SKM-1 (cell line): ENCODE measurements around the gene CREBL2.
"Not testable (repeated sequence)": the region's sequence is repeated elsewhere in the genome, so short reads cannot be mapped to it uniquely, and the experiment has no call there.

Experiments used
- DNase-seq: peaks from one replicate; lab custom pipeline; 2025; ENCODE audit not compliant: unreplicated experiment; lab: John Stamatoyannopoulos, UW

The CREBL2 gene, protein sequence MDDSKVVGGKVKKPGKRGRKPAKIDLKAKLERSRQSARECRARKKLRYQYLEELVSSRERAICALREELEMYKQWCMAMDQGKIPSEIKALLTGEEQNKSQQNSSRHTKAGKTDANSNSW

DNA sequence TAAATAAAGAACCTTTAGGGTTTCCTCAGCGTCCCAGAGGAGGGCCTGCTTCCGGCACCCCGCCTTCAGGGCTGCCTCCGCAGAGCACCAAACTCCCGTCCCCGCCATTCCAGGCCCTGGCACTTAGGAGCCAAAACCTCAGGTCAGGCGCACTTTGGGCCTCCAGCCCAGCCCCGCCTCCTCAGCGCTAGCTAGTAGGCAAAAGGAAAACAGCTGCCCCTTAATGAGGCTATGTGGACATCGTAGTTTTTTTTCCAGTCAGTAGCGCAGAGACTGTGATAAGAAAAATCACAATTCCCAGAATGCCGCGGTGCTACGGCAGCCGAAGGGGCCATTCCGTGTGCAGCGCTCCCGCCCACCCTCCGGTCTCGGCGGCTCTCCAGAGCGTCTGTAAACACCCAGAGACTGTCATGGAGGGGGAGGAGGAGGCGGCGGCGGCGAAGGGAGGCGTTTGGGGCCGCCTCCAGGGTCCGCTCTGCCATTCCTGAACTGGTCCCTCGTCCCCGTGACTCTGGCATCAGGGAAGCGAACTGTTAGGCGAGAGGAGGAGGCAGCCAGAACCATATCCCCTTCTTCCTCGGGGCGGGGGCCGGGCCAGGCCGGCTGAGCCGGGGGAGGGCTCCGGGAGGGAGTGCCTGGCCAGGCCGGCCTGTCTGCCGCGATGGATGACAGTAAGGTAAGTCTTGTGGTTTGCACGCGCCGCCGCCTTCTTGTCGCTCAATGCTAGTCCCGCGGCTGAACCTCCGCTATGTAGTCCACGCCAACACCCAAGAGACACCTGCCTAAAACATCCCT is at the start of gene CREBL2:
TSS of gene CREBL2 (plus strand) at position 365 of the 795 bp plus-strand sequence. CDS start at position 662, 297 bp downstream.
- no peak for DNase-seq

DNA sequence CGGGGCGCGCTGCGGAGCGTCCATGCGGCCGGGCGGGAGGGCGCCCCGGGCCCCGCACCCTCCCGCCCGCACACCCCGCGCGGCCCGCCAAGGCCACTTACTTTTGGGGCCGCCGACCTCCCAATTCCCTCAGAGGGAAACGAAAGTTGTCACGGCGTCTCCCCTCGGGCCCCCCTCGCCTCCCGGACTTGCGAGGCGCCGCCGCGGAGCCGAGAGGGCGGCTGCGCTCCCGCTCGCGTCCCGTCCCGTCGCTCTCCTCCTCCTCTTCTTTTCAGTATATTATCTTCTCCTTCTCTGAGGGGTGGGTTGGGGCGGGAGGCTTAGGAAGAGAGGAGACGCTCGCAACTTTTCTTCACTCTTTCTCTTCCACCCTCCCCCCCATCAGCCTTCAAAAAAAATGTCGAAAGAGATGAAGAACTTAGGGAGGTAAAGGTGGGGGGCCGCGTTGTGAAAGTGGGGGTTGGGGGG is 49.6 kb upstream of the CREBL2 start:
- DNase-seq = no peak

DNA sequence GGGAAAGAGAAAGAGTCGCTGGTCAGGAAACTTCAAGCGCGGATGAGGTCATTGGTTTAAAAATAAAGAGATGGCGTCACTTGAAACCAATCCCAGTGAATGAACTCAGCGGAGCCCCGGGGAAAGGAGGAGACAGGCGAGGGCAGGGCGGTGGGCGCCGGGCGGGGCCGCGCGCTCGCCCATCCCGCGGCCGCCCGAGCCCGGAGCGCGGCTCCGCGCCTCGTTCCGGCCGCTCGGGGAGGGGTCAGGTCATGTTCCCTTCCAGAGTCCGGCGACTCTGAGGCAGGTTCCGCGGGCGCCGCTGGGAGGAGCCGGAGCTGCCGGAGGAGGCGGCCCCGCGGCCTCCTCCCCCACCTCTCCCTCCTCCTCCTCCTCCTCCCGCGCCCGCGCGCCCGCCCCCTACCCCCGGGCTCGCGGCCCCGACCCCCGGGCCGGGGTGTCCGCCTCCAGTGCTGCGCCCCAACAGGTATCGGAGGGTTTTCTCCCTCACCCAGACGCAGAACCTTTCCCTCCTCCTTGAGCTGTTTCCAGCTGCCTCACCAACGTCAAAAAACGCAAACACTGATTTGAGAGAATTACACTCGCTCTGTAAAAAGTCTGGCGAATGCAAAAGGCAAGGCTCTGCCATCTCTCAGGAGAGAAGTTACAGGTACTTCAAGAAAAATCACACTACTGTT is 49.0 kb upstream of the CREBL2 start, which contains the start of gene DUSP16:
TSS of gene DUSP16 (minus strand) at position 279 of the 677 bp plus-strand sequence. CDS start 41,765 bp downstream, outside the sequence.
- peak; percentile 67 for DNase-seq

DNA sequence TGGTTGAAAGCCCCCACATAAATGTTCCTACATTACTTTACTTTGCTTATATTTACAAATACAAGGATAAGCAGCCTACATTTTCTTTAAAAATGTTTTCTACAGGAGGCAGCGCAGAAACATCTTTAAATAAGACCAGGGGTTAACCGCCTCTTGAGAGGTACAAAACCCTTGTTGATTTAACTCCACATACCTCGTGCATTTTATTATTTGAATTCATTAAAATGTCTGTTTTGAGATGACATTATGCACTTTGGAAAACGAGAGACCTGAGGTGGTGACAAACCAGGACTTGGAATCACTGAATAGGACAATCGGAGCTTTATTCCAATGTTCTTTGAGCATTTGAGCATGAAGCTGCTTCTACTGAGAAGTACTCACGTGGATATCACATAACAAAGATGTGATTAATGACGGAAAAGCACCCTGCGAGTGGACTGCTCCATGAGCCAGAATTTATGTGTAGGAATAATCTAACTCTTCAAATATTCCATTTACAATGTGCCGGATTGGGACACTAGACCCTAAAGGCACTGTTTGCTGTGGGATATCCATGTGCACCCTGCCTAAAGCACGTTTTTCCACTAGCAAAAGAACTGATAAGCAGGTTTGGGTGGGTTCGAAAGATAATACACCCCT is 48.3 kb upstream of the CREBL2 start:
- no peak for DNase-seq

DNA sequence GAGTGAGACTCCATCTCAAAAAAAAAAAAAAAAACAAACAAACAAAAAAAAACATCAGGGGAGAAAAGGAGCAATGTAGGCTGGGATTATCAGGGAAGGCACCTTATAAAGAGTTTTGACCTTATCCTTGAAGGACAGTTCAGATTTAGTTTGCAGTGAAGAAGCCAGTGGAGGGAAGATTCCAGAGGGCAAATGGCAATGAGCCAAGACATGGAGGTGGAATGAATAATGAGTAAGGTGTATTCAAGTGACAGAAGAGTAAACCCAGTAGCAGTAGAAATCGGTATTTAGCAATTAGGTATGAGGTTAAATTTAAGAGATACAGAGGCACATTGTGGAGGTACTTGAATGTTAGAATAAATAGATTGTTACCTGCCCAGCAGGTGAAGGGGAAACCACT is 46.8 kb upstream of the CREBL2 start:
- no peak for DNase-seq

DNA sequence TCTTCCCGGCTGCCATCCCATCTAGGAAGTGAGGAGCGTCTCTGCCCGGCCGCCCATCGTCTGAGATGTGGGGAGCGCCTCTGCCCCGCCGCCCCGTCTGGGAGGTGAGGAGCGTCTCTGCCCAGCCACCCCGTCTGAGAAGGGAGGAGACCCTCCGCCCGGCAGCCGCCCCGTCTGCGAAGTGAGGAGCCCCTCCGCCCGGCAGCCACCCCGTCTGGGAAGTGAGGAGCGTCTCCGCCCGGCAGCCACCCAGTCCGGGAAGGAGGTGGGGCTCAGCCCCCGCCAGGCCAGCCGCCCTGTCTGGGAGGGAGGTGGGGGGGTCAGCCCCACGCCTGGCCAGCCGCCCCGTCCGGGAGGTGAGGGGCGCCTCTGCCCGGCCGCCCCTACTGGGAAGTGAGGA is 45.7 kb upstream of the CREBL2 start:
- DNase-seq = not testable (repeated sequence)

DNA sequence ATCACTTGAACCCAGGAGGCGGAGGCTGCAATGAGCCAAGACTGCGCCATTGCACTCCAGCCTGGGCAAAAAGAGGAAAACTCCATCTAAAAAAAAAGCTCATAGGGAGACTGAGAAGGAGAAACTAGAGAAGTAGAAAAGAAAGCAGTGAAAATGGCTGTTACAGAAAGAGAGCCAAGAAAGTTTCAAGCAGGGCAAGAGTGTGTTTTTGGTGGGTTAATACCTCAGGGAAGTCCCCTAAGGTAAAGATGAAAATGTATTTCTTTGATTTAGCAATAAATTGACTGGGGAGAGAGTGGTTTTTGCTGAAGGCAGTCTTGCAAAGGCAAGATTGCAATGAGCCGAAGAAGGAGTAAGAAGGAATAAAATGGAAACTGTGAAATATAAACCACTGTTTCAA is 39.0 kb upstream of the CREBL2 start:
- no peak for DNase-seq

DNA sequence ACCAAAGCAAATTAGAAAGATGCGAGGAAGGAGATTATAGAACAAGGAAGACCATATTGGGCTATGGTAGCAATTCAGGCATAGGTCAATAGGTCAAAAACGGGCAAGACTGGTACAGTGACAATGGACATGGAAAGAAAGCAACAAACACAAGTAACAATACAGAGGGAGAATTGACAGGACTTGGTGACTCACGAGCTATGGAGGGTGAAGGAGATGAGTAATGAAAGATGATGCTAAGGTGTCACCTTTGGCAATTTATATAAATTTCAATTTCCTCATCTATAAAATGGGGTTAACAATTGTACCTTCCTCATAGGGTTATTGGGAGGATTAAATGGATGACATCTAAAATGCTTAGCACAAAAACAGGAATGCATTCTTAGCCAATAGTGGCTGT is 33.9 kb upstream of the CREBL2 start:
- DNase-seq = no peak

DNA sequence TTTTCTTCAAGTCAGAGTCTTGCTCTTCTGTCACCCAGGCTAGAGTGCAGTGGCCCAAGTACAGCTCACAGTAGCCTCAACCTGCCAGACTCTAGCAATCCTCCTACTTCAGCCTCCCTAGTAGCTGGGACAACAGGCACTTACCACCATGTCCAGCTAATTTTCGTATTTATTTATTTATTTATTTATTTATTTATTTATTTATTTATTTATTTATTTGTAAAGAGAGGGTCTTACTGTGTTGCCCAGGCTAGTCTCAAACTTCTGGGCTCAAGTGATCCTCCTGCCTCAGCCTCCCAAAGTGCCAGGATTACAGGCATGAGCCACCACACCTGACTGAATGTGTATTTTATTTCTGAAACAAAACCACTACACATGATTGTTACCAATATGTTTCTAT is 31.0 kb upstream of the CREBL2 start:
- DNase-seq = not testable (repeated sequence)

DNA sequence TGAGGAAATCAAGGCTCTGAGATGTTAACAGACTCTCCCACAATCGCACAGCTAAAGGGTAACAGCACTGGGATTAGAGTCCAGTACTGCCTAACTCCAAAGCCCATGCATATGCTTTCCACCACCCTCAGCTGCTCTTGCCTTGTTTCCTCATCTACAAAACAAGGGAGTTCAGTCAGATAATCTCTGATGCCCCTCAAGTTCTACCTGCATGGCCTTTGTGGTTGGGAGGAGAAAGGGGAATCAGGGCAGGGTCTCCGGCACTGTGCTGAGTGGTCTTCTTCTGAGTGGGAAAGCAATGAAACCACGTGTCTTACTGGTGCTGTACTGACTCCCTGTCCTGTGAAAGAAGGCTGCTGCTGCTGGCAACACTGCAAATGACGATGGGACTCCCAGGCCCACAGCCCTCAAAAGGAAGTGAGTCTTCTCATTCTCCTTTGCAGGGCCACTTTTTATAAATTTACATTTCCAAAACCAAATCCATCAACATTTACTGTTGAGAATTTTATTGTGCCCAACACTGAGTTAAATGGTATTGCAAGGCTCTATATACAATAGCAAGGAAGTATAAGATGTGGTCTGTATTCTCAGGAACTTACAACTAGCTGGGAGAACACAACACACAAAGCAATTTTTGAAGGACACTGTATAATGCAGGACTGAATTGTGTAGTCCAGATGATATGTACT is 29.3 kb upstream of the CREBL2 start:
- DNase-seq = no peak

DNA sequence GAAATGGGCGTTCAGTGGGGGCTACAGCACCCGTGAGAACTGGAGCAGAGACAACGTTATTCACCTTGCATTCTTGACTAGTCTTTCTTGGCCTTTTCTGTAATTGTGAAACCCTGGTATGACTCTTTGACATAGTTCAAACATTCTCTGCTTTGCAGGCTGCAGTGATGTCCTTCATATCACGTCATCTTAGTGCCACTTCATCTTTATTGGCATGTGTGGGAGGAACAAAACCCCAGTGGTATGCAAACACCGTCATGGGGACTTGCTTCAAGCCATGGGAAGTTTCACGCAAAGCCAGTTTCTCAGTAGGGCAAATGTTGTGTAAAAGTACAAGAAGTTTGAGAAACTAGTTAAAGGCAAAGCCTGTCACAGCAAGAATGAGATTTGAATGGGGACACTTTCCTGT is 28.8 kb upstream of the CREBL2 start:
- no peak for DNase-seq

DNA sequence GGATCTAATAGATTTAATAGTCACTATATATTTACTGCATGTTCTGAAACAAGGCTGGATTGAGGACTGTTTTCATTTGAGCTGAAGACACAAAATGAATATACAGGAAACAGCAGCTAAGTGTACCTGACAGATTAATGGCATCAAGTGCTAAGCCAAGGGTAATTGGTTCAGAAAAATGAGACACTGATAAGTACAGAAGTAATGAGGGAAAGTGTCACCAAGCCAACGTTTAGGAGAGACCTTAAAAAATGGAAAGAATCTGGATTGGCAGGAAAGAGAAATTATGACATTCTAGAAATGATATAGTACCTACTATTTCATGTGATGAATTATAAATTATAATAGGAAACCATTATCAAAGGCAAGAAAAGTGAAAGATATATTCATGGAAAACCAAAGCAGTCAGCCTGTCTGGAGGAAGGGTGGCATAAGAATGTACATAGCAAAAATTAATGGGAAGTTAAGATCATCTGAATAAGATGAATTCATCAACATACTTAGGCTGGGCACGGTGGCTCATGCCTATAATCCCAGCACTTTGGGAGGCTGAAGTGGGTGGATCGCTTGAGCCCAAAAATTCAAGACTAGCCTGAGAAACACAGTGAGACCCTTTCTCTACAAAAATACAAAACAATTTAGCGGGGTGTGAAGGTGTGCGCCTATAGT is 28.0 kb upstream of the CREBL2 start:
- no peak for DNase-seq

DNA sequence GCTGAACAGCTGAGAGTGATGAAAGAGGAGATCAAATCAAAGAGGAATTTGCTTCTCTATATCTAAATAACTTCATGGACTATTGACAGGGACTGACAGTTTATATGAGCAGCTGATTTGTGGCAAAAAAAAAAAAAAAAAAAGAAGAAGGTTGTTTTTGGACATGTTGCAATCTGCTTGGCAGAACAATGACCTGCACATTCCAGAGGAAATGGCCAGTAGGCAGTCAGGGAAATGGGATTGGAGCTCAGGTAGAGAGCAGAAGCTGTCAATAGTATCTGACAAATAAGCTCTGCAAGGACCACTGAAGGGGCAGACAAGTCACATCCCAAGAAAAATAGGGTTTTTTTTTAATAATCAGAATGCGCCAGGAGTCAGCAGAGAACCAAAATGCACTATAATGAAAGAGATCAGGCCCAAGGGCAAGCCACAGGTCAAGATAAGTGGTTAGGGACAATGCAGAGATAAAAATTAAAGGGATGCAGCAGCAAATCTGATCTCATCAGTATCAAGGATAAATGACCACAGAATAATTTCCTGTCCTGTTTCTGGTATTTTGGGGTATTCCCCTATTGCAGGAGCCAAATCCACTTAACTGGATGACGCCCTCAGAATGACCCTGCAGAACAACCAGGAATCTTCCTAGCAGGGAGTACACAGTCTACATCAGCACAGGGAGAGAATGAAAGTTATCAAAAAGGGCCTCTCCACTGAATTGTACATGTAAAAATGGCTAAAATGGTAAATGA is 26.4 kb upstream of the CREBL2 start:
- DNase-seq = no peak

DNA sequence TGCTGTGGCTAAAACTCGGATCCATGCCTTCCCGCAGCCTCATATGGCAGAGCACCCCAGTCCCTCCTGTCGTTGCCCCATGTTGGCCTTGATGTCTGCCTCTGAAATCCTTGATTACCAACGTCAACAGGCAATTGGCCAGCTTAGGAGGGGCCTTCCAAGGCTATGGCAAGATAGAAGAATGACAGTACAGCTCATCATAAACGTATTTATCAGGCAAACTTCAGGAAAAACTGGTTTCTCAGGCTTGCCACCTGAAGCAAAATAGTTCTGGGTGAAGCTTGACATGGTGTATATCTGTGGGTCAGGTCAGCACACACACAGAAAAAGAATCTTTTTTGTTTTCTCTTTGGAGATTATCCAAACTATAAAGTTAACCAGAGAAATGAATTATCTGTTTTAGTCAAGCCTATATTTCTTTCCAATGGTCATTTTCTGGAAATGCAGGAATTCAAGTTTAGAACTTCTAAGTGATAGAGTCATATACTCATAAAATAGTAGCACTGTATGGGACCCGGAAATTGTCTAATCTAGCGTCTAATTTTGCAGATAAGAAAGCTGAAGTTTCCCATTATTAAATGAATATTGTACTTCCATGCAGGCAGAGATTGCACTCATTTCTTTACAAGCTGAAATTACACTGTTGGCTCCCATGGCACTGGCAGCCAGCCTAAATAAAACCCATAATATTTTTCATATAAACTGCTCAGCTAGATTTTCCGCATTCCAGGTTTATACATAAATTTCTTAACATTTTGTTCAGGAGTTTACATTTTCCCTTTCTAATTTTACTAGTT is 24.6 kb upstream of the CREBL2 start:
- DNase-seq = no peak

DNA sequence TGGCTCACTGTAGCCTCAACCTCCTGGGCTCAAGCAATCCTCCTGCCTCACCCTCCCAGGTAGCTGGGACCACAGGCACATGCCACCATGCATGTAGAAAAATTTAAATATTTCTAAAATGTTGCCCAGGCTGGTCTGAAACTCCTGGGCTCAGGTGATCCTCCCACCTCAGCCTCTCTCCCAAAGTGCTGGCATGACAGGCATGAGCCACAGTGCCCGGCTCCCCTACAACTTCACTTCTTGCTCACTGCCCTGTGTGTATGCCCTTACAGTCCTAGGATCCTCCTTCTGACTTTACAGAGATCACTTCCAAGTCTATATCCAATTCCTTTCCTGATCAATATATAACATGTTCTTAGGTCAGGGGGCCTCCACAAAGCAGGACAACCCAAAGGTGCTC is 23.8 kb upstream of the CREBL2 start:
- no peak for DNase-seq

DNA sequence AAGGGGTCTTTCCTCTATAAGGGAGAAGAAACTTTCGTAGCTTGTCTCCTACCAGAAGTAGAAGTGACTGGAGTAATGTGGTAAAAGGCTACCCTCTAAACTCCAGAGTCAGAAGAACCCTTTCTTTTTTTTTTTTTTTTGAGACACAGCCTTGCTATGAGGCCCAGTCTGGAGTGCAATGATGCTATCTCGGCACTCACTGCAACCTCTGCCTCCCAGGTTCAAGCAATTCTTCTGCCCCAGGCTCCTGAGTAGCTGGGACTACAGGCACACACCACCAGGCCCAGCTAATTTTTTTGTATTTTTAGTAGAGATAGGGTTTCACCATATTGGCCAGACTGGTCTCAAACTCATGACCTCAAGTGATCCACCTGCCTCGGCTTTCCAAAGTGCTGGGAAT is 23.2 kb upstream of the CREBL2 start:
- not testable (repeated sequence) for DNase-seq

DNA sequence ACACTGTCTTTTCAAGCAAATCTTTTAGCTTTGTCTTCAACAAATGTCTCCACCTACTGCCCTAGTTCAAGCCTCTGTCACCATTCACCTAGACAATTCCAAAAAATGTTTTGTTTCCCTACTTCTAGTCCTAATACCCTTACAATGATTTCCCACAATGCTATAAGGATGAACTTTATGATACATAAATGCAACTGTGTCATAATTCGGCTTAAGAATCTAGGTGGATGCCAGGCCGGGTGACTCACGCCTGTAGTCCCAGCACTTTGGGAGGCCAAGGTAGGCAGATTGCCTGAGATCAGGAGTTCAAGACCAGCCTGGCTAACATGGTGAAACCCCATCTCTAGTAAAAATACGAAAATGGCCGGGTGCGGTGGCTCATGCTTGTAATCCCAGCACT is 20.7 kb upstream of the CREBL2 start:
- no peak for DNase-seq

DNA sequence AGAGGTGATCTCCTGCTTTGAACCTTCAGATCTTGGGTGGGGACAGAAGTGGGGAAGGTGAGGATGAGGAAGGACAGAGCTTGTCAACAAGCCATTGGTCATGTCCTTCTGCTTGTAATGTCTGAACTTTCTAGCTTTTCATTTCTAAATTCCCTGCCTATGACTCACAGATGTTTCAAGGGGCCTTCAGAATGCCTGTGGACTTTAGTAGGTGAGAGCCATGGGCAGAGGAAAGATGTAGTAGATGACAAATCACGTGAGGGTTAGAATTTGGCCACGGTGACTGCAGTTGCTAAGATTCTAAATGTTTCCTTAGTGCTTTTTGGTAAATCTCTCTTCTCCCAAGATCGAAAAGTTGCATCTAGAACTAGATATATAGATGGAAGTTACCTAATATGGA is 18.7 kb upstream of the CREBL2 start:
- DNase-seq = no peak

DNA sequence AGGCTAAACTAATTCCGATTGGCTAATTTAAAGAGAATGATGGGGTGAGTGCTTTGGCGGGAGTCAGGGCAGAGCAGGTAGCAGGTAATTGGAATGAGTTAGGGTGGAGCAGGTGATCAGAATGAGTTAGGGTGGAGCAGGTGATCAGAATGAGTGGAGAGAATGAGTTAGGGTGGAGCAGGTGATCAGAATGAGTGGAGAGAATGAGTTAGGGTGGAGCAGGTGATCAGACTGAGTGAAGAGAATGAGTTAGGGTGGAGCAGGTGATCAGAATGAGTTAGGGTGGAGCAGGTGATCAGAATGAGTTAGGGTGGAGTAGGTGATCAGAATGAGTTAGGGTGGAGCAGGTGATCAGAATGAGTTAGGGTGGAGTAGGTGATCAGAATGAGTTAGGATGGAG is 15.7 kb upstream of the CREBL2 start:
- DNase-seq = not testable (repeated sequence)
